ENCODE measurements around the gene ATG10. TPM values are rescaled to one million over a fixed set of nuclear protein-coding genes. Genes with fewer than 3 reads are reported as not detected.
"Not testable (repeated sequence)": the region's sequence is repeated elsewhere in the genome, so short reads cannot be mapped to it uniquely, and the experiment has no call there.

The ATG10 gene
- total RNA-seq, 2 donors from 2014 or later, result 6.8 to 8.2 TPM

GRCh38 chr5:82106207-82106606 lies 134.4 kb downstream of the ATG10 start:
- no peak overlapping the region for H3K9ac ChIP-seq (ENCODE audit: low read depth in 2 of 2, low read length in 2 of 2)
- no peak for DNase-seq
- no peaks in the 10 kb centered on the region for H3K9me3 ChIP-seq
- no peaks in the 10 kb centered on the region for H3K36me3 ChIP-seq
- no peaks in the 10 kb centered on the region for H3K27me3 ChIP-seq
- TF ChIP-seq CTCF (IDR thresholded peaks at IDR 0.05), result no peak
- intact Hi-C loops (cut with DNase I), result no loop called here
- peaks cover 3% of the 10 kb centered on the region for H3K4me1 ChIP-seq
- H3K27ac ChIP-seq, result no peak overlapping the region
- no peak overlapping the region for H3K4me3 ChIP-seq

GRCh38 chr5:82106756-82107155 lies 134.9 kb downstream of the ATG10 start:
- H3K4me3 ChIP-seq, result no peak overlapping the region
- TF ChIP-seq CTCF (IDR thresholded peaks at IDR 0.05), result no peak
- H3K36me3 ChIP-seq, result no peaks in the 10 kb centered on the region
- DNase-seq, result no peak
- no peaks in the 10 kb centered on the region for H3K27me3 ChIP-seq
- no peaks in the 10 kb centered on the region for H3K9me3 ChIP-seq
- peaks cover 3% of the 10 kb centered on the region for H3K4me1 ChIP-seq
- H3K27ac ChIP-seq, result no peak overlapping the region
- H3K9ac ChIP-seq (ENCODE audit: low read depth in 2 of 2, low read length in 2 of 2), result no peak overlapping the region
- intact Hi-C loops (cut with DNase I), result no loop called here

- Histone ChIP-seq H3K27ac (no peak overlapping the region), H3K36me3 (no peaks in the 10 kb centered on the region), H3K27me3 (no peaks in the 10 kb centered on the region), H3K9me3 (no peaks in the 10 kb centered on the region), H3K4me3 (no peak overlapping the region), H3K9ac (ENCODE audit: low read depth in 2 of 2, low read length in 2 of 2) (no peak overlapping the region), H3K4me1 (peaks cover 3% of the 10 kb centered on the region)
- DNase-seq, result no peak
- intact Hi-C loops (cut with DNase I), result no loop called here
- TF ChIP-seq CTCF (IDR thresholded peaks at IDR 0.05), result peak; percentile 26
Measured at GRCh38 chr5:82107267-82107666, 135.4 kb downstream of the ATG10 start.

- Histone ChIP-seq H3K9ac (ENCODE audit: low read depth in 2 of 2, low read length in 2 of 2) (no peak overlapping the region), H3K27me3 (no peaks in the 10 kb centered on the region), H3K9me3 (no peaks in the 10 kb centered on the region), H3K27ac (no peak overlapping the region), H3K4me1 (peaks cover 3% of the 10 kb centered on the region), H3K4me3 (no peak overlapping the region), H3K36me3 (no peaks in the 10 kb centered on the region)
- no peak for TF ChIP-seq CTCF (IDR thresholded peaks at IDR 0.05)
- no peak for DNase-seq
- intact Hi-C loops (cut with DNase I), result no loop called here
Measured at GRCh38 chr5:82109013-82109412, 137.2 kb downstream of the ATG10 start.

- DNase-seq, H3K4me3 ChIP-seq, H3K4me1 ChIP-seq: not testable (repeated sequence)
Measured at GRCh38 chr5:82109915-82110314, 138.1 kb downstream of the ATG10 start.

GRCh38 chr5:82111191-82111590 lies 139.4 kb downstream of the ATG10 start:
- Histone ChIP-seq H3K9me3 (no peaks in the 10 kb centered on the region), H3K4me1 (peaks cover 3% of the 10 kb centered on the region), H3K36me3 (no peaks in the 10 kb centered on the region), H3K9ac (ENCODE audit: low read depth in 2 of 2, low read length in 2 of 2) (no peak overlapping the region), H3K27ac (no peak overlapping the region), H3K27me3 (no peaks in the 10 kb centered on the region), H3K4me3 (no peak overlapping the region)
- intact Hi-C loops (cut with DNase I), result no loop called here
- TF ChIP-seq CTCF (IDR thresholded peaks at IDR 0.05), result no peak
- no peak for DNase-seq

More at GRCh38 chr5:82109915-82110314, 138.1 kb downstream of the ATG10 start:
- H3K27ac ChIP-seq; intact Hi-C loops (cut with DNase I); H3K9me3 ChIP-seq; H3K27me3 ChIP-seq; H3K9ac ChIP-seq (ENCODE audit: low read depth in 2 of 2, low read length in 2 of 2); H3K36me3 ChIP-seq: not testable (repeated sequence)

All from colonic mucosa (tissue), 4 donors.